Uterus (tissue), 2 donors: ENCODE measurements around the gene FER1L5.

Experiments used
- CTCF ChIP-seq, 4 experiments: fragments of 200-600 bp in 2 of 4; fragments of 450-650 bp in 2 of 4; sonication (generic) in 2 of 4; IDR thresholded peaks; one replicate each; pipeline ENCODE4 v1.5.1; 2016 to 2019; ENCODE audit warnings: antibody characterized with exemption in 4 of 4, mild to moderate bottlenecking in 2 of 4, moderate library complexity in 1 of 4
- POLR2A ChIP-seq, 2 donors: fragments of 450-650 bp; IDR thresholded peaks; one replicate each; pipeline ENCODE4 v1.6.1; 2016; ENCODE audit warnings: antibody characterized with exemption in 2 of 2, mild to moderate bottlenecking in 1 of 2, moderate library complexity in 1 of 2

GRCh38 chr2:96726131-96726530 is 83.6 kb downstream of the FER1L5 start:
- TF ChIP-seq CTCF (IDR thresholded peaks at IDR 0.05): no peak
- no peak for TF ChIP-seq POLR2A (IDR thresholded peaks at IDR 0.05)
